GM18511 (cell line): ENCODE measurements around the gene CSF2.

Source experiments
- ATAC-seq: cut with Tn5 transposase; IDR thresholded peaks from one replicate; pipeline ENCODE4 v1.9.1; 2021; ENCODE audit warnings: mild to moderate bottlenecking, moderate library complexity; ENCODE audit not compliant: unreplicated experiment

Gene CSF2

DNA sequence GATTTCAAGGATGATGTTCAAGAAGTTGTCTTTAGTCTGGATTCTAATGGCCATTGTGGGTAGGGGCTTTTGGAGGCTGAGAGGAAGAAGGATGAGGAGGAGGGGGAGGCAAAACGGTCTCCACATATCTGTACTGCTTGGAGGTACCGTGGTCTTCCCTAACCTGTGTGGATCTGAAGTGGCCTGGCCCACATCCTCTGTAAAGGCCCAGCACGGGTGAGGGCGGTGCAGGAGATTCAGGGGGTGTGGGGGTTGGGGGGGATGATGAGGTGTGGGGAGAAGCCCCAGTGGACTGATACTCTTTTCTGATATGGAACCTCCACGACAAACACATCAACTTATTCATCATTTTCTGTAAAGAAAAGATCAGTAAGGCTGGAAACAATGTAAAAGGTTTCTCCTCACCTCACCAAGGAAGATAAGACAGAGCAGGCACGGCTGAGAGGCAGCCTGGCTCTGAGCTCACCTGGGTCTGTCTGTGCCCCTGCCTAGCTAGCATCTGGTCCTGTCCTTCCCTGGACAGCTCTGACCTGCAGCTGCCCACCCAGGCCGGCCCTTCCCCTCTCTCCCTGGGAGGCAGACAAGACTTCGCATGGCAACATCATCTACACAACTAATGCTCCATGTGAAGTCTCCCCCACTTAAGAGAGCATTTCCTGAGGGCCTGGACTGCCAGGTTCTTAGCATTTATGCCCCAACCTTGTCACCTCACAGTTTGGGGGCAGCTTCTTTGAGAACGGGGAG, 18.7 kb upstream of the CSF2 start:
- ATAC-seq = no peak

GRCh38 chr5:132055441-132055807, 18.2 kb upstream of the CSF2 start:
- no peak for ATAC-seq

GRCh38 chr5:132055808-132056609, 17.6 kb upstream of the CSF2 start:
- no peak for ATAC-seq

DNA sequence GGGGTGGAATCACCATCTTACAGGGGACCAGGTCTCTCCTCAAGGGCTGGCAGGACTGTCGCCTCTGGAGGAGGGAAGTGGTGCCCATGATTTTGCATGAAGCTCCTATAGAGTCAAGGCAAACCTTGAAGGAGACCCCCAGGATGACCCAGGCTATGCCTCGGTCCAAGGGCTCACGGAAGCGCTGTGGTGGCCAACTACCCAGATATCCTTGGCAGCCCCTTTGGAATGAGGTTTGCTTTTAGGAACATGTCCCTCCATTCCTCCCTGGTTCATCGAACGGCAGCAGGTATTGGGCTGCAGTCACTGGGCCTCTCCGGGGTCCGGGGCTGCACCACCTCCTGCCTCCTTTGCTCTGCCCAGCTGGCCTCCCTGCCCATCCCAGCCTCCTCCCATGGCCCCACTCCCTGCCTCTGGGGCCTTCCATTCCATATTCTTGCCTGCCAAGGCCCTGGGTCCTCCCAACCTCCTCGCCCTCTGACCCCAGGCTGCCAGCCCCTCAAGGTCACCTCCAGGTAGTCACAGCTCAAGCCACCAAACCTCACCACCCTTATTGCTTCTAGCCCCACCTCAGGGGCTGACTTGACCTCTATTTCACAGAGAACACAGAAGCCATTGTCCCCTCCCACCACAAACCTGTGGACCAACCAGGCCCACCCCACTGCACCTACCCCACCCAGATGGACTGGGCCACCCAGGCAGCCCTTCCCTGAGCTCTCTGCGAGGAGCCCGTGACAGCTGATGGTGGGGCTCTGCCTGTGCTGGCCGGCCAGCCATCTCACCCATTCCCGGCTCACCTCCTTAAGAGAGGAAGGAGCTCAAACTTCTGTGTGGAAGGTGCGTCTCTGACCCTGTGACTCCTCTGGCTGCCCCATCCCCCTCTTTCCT, 16.7 kb upstream of the CSF2 start:
- ATAC-seq = no peak

DNA sequence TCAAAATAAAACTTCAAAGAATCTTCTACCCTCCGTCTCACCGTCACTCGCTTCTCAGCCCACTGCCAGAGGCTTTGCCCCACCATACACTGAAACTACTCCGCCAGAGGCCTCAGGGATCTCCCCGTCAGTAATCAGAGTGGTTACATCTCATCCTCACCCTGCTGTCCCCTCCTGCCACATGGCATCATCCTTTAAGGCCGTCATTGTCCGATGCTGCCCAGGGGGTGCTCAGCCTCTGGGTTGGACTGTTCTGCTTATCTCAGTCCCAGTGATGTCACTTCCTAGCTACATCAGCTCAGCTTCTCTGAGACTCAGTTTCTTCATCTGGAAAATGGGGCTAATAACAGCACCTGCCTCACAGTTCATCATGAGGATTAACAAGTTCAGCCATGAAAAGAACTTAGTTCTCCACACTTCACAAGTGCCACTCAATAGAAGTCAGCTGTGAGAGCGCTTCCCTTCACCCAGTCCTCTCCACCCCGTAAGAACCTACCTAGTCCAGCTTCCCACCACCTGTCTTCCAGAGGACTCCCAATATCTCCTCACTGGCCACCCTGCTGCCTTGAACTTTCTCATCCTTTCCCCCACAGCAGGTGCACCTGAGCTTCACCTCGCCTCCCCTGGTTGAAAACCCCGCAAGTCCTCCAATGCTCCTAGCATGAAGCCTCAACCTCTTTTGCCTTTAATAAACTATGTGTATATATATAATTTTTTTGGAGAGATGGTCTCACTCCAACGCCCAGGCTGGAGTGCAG, 15.9 kb upstream of the CSF2 start:
- no peak for ATAC-seq

DNA sequence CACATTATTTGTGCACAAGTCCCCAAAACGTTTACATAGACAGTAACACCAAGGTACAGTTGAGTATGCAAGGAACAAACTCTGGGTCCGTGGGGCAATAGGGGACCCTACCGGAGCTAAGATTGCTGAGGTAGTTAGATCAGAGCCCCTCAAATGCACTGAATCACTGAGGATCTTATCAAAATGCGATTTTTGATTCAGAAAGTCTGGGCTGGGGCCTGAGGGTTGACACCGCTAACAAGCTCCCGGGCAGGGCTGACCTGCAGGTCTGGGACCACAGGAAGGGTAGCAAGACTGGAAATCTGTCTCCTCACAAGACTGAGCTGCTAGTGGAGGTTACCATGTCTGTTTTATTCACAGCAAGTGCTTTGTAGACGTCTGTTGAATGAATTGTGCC, 14.9 kb upstream of the CSF2 start:
- ATAC-seq = no peak

GRCh38 chr5:132059043-132059695, 14.4 kb upstream of the CSF2 start:
- ATAC-seq = no peak

DNA sequence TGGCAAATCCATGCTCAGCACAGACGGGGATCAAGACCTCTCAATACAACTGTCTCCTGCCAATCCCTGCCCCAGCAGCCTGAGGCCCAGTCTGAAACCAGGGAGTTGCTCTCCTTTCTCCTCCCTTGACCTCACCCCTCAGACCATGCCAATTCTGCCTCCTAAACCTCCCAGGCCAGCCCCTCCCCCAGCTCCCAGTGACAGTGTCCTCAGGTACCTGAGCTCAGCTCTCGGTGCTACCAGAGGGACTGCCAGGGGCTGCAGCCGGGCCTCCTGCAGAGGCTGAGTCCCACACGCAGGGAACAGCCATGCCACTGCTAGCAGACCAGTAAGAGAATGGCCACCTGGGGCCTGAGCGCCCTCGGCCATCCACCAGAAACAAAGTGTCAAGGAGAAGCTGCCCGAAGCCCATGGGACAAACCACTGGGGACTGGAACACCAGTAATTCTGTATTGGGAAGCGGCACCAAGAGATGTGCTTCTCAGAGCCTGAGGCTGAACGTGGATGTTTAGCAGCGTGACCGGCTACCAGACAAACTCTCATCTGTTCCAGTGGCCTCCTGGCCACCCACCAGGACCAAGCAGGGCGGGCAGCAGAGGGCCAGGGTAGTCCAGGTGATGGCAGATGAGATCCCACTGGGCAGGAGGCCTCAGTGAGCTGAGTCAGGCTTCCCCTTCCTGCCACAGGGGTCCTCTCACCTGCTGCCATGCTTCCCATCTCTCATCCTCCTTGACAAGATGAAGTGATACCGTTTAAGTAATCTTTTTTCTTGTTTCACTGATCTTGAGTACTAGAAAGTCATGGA, 13.7 kb upstream of the CSF2 start:
- no peak for ATAC-seq

DNA sequence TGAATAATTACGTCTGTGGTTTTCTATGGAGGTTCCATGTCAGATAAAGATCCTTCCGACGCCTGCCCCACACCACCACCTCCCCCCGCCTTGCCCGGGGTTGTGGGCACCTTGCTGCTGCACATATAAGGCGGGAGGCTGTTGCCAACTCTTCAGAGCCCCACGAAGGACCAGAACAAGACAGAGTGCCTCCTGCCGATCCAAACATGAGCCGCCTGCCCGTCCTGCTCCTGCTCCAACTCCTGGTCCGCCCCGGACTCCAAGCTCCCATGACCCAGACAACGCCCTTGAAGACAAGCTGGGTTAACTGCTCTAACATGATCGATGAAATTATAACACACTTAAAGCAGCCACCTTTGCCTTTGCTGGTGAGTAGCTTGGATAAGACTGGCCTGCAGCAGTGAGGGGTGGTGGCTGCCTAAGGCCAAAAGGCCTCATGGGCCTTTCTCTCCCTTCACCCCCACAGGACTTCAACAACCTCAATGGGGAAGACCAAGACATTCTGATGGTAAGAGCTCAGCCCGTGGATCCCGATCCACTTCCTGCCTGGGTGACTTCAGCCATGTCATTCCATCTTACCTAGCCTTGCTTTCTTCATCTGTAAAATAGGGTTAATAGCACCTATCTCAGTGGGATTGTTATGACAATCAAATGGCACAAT, 13.0 kb upstream of the CSF2 start, which contains the start of gene IL3:
TSS of gene IL3 (plus strand) at position 155 of the 661 bp plus-strand sequence. CDS start at position 207, 52 bp downstream.
- ATAC-seq = no peak

DNA sequence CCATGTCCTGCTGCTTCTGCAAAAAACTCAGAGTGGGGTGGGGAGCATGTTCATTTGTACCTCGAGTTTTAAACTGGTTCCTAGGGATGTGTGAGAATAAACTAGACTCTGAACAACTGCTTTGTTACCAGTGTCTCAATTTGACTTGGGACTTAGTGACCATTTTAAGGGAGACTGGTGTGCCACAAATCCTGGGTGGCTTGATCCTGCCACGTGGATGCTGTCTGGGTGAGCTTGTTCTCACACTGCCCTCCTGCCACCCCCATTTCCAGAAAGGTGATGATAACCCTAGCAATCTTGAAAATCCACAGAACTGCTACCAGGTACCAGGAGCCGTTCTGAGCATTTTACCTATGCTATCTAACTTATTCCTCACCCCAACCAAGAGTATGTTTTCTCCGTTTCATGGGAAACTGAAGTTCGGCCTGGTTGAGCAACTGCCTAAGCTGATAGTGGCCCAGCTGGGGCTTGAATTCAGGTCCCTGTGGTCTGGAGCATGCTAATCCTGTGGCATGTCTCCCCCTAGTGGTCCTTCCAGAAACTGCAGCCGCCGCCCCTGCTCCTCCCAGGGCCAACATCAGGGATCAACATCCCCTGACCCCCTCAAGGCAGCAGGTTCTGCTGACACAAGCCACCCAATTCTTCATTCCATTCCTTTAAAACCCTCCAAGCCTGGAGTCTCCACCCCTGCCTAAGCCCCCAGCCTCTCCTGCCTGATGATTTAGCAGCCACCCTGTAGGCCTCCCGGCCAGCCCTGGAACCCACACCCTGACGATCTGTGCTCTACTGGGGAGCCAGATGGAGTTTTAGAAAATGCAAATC, 10.3 kb upstream of the CSF2 start:
- no peak for ATAC-seq

DNA sequence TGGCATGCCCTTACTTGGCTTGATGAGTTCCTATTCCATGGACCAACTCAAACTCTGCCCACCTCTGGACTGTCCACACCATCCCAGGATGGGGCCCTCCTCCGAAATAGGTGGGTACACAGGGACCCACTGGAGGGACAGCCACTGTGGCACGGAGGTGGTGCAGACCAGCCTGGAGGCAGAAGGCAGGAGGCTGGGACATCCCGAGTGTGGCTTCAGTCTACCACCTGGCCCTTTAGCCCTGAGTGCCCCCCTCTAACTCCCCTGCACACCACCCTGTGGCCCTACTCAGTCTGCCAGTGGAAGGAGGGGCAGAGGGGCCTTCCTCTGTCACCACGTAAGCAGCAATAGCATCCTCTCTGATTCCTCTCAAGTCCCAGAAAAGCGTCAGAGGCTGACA, 9.4 kb upstream of the CSF2 start:
- ATAC-seq = no peak

- peak; percentile 76 for ATAC-seq
Measured at GRCh38 chr5:132064738-132065331, 8.8 kb upstream of the CSF2 start.

- peak; percentile 51 for ATAC-seq
Measured at GRCh38 chr5:132065351-132065937, 8.1 kb upstream of the CSF2 start.

DNA sequence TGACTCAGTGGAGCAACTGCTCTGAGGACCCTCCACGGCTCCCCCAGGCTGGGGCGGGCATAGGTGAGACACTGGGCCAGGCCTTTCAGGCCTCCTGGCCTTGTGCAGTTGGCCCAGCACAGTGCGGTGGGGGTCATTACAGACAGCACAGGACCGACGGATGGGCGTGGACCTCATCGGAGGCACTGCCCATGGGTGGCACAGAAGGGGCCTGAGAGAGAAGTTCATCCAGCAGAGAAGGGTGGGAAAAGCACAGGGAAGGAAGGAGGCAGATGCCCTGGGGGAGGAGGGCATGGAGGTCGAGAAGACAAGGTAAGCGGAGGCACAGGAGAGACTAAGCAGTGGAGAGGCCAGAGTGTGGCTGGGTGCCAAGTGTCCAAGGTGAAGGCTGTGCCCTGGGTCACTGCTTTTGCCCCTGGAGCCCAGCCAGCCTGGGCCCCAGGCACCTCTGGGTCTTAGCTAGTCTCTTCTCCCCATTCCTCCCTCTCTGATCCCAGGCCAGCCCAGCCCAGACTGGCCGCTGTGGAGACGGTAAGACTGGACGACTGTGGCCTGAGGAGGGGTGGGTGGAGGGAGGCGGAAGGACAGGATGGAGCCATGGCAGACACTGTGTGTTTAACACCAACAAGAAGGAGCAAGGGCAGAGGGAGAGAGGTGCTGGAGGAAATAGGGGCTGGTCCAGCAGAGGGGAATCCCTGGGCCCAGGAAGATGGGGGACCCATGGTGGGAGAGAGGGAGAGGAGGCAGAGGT, 7.5 kb upstream of the CSF2 start:
- ATAC-seq = no peak

DNA sequence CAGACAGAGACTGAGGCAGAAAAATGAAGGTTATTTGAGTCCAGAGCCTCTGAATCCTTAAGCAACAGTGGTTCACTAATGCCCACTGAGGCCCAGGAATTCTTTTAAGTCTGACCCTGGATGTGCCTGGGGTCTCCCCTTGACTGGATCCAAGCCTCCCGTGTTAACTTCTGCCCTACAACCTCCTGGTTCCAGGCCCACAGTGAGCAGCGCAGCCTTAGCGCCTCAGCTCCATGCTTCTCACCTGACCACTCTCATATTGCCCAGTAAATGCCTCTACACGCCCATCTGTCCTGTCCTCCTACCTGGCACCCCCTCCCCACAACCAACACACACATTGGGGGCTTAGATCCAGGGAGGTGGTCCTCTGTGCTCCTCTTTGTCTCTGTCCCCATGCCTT, 6.7 kb upstream of the CSF2 start:
- no peak for ATAC-seq

DNA sequence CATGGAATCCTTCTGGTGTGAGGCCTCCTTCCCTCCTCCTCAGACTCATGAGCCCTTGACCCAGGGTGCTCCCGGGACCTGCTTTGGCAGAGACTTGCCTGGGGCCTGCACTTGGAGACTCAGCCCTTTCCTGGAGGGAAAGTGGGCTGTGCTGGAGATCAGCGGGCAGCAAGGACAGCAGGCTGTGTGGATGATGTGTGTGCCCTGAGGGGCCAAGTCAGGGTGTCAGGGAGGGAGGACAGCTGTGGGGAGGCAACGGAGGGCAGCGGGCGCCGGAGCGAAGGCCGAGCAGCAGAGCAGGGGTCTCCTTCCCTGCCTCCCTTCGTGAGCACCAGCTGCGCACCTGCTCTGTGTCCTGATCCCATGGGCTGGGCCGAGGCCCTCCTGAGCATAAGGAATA, 6.1 kb upstream of the CSF2 start:
- no peak for ATAC-seq
